Fibroblast of lung (primary cell): ENCODE data around the gene MLC1.

Experiments
- EZH2 ChIP-seq: IDR thresholded peaks from 2 replicates; pipeline ENCODE4 v1.5.1; 2012; ENCODE audit warnings: low read length, control low read depth, mild to moderate bottlenecking; ENCODE audit errors: missing control alignments
- TF ChIP-seq, protein P1 (sequence below), 2 donors: IDR thresholded peaks in 1 of 2; conservative IDR thresholded peaks in 1 of 2; 1 replicate in 1 of 2; 2 replicates in 1 of 2; pipeline ENCODE4 v1.5.1; 2011 to 2012; ENCODE audit warnings: low read length in 2 of 2, control low read depth in 1 of 2, inconsistent platforms in 1 of 2, low read depth in 1 of 2, mild to moderate bottlenecking in 1 of 2

- no peak for TF ChIP-seq EZH2
- TF ChIP-seq, protein P1, sequence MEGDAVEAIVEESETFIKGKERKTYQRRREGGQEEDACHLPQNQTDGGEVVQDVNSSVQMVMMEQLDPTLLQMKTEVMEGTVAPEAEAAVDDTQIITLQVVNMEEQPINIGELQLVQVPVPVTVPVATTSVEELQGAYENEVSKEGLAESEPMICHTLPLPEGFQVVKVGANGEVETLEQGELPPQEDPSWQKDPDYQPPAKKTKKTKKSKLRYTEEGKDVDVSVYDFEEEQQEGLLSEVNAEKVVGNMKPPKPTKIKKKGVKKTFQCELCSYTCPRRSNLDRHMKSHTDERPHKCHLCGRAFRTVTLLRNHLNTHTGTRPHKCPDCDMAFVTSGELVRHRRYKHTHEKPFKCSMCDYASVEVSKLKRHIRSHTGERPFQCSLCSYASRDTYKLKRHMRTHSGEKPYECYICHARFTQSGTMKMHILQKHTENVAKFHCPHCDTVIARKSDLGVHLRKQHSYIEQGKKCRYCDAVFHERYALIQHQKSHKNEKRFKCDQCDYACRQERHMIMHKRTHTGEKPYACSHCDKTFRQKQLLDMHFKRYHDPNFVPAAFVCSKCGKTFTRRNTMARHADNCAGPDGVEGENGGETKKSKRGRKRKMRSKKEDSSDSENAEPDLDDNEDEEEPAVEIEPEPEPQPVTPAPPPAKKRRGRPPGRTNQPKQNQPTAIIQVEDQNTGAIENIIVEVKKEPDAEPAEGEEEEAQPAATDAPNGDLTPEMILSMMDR (conservative IDR thresholded peaks at IDR 0.05 in 1 of 2, IDR thresholded peaks at IDR 0.05 in 1 of 2; ENCODE audit: low read depth in 1 of 2, low read length in 2 of 2) = no peak
These were observed 25.4 kb downstream of the MLC1 start for GRCh38 chr22:50059881-50060262.
